Neural crest cell (in vitro differentiated cells): ENCODE data around the gene UBE3C. TPM values are rescaled to one million over a fixed set of nuclear protein-coding genes. Genes with fewer than 3 reads are reported as not detected.

Source experiments
- DNase-seq: peaks from one replicate; pipeline ENCODE4 v3.0.0; 2021; ENCODE audit warnings: low read depth, mixed read lengths, low spot score
- H3K27ac Mint-ChIP-seq: one replicate; pipeline ENCODE4 v1.8.0; 2021; ENCODE audit warnings: mild to moderate bottlenecking, mixed read lengths; ENCODE audit not compliant: unreplicated experiment
- H3K27me3 Mint-ChIP-seq: 2 replicates; pipeline ENCODE4 v1.8.0; 2021; ENCODE audit warnings: low read depth, mild to moderate bottlenecking, mixed read lengths
- H3K36me3 Mint-ChIP-seq: 2 replicates; pipeline ENCODE4 v1.8.0; 2021; ENCODE audit warnings: low read depth, mild to moderate bottlenecking, mixed read lengths
- H3K4me1 Mint-ChIP-seq: 2 replicates; pipeline ENCODE4 v1.8.0; 2021; ENCODE audit warnings: mixed read lengths
- H3K4me3 Mint-ChIP-seq: one replicate; pipeline ENCODE4 v1.8.0; 2021; ENCODE audit warnings: mild to moderate bottlenecking, mixed read lengths
- H3K9me3 Mint-ChIP-seq: 2 replicates; pipeline ENCODE4 v1.8.0; 2021; ENCODE audit warnings: mixed read lengths
- total RNA-seq: library from RNA; stranded (reverse); gene quantifications from 2 replicates; pipeline ENCODE4 v1.2.1, GENCODE V29; 2021
- TF ChIP-seq, protein P1 (sequence below): fragments of 200-600 bp; sonication (generic); conservative IDR thresholded peaks from 2 replicates; pipeline ENCODE4 v1.5.0; 2021; ENCODE audit warnings: antibody characterized with exemption, mild to moderate bottlenecking

Gene UBE3C
- total RNA-seq, 1 donor from 2014 or later: 46.8 TPM

DNA sequence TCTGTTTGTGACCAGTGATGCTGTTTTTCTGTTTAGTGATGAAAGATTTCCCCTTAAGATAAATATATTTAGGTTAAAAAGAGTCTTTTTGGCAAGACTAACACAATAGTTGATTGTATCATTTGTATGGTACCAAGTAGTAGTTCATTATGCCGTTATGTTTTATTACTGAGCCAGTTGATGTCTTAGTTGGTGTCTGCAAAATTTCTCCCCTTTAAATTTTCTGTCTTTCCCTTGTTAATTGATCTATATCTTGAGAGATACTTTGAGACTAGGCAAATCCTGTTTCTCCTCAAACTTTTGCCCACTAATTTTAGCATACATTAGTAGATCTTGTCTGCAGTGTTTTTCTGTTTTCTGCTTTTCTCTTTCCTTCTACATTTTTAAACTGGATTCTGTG is 21.7 kb downstream of the UBE3C start:
- no peaks in the 10 kb centered on the region for H3K27me3 Mint-ChIP-seq
- peaks cover 21% of the 10 kb centered on the region for H3K4me1 Mint-ChIP-seq
- TF ChIP-seq, protein P1, sequence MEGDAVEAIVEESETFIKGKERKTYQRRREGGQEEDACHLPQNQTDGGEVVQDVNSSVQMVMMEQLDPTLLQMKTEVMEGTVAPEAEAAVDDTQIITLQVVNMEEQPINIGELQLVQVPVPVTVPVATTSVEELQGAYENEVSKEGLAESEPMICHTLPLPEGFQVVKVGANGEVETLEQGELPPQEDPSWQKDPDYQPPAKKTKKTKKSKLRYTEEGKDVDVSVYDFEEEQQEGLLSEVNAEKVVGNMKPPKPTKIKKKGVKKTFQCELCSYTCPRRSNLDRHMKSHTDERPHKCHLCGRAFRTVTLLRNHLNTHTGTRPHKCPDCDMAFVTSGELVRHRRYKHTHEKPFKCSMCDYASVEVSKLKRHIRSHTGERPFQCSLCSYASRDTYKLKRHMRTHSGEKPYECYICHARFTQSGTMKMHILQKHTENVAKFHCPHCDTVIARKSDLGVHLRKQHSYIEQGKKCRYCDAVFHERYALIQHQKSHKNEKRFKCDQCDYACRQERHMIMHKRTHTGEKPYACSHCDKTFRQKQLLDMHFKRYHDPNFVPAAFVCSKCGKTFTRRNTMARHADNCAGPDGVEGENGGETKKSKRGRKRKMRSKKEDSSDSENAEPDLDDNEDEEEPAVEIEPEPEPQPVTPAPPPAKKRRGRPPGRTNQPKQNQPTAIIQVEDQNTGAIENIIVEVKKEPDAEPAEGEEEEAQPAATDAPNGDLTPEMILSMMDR: no peak
- H3K36me3 Mint-ChIP-seq: peaks cover 16% of the 10 kb centered on the region
- no peaks in the 10 kb centered on the region for H3K9me3 Mint-ChIP-seq
- DNase-seq: no peak
- H3K4me3 Mint-ChIP-seq: no peak overlapping the region
- H3K27ac Mint-ChIP-seq: no peak overlapping the region

DNA sequence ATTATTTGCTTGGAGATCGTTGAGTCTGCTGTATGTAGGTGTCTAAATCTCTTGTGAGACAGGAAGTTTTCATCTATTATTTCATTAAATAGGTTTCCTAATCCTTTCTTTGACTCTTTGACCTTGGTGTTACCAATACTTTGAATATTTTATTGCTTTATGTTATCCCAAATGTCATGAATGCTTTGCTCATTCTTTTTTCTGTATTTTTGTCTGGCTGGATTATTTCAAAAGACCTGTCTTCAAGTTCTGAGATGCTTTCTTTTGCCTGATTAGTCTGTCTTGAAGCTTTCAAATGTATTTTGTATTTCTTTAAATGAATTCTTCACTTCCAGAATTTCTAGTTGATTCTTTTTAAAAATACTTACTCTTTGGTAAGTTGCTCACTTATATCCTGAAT is 27.3 kb downstream of the UBE3C start:
- Mint-ChIP-seq H3K36me3 (peaks cover 38% of the 10 kb centered on the region), H3K27me3 (no peaks in the 10 kb centered on the region), H3K27ac (no peak overlapping the region), H3K4me3 (no peak overlapping the region), H3K9me3 (peaks cover 3% of the 10 kb centered on the region), H3K4me1 (peaks cover 4% of the 10 kb centered on the region)
- TF ChIP-seq, protein P1: no peak
- DNase-seq: no peak

DNA sequence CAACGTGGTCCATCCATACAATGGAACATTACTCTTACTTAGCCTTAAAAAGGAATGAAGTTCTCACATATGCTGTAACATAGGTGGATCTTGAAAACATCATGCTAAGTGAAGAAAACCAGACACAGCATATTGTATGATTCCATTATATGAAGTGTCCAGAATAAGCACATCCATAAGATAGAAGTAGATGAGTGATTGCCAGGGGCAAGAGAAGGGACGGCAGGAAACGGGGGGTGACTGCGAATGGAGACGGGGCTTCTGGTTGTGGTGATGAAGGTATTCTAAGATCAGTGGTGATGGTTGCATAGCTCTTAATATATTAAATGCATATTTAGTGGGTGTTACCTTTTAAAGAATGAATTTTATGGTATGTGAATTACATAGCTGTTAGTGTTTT is 29.8 kb downstream of the UBE3C start:
- Mint-ChIP-seq H3K4me1 (peaks cover 4% of the 10 kb centered on the region), H3K9me3 (peaks cover 3% of the 10 kb centered on the region), H3K36me3 (peaks cover 39% of the 10 kb centered on the region), H3K27me3 (no peaks in the 10 kb centered on the region), H3K27ac (no peak overlapping the region), H3K4me3 (no peak overlapping the region)
- no peak for DNase-seq
- TF ChIP-seq, protein P1: no peak

DNA sequence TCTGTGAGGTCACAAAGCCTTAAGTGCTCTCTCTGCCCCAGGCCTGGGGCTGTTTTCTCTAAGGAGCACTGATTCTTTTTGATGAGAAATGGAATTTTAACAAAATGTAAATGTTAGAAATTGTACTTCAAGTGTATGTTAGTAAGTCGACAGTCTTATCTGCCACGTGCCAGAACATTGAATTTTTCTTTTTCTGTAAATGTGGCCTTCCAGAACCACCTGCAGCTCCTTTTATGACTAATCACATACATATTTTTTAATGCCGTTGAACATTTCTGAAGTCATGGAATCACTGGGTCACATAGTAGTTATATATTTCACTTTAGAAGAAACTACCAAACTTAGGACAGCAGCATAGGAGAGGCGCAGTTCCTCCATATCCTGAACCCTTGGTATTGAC is 38.0 kb downstream of the UBE3C start:
- Mint-ChIP-seq H3K9me3 (no peaks in the 10 kb centered on the region), H3K4me1 (no peaks in the 10 kb centered on the region), H3K27ac (no peak overlapping the region), H3K4me3 (no peak overlapping the region), H3K36me3 (peaks cover 4% of the 10 kb centered on the region), H3K27me3 (no peaks in the 10 kb centered on the region)
- no peak for DNase-seq
- TF ChIP-seq, protein P1: no peak

DNA sequence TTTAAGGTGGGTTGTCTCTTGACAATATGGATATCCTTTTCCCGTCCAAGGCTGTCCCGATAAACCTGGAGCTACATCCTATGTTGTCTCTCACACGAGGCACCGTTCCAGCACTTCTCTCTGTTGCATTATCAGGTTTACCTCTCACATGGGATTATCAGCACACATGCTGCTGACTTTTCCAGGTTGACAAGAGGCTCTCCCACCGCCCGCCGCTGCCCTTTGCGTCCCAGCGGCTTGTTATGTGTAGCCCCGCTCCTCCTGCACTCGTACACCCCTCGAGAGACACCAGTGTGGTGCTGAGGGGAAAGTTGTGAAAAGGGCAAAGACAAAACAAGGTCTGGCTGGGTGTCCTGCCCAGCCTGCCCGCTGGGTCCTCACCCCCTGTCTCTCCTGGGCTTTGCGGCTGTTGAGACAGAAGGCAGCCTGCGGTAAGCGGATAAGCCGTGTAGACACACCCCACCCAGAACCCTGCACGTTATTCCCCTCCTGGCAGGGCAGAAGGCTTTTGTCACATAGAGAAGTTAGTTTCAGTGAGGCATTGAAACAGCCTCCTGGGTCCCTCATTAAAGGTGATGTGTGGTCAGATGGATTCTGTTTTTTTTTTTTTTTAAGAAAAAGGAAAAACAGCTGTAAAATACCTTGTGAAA is 38.7 kb downstream of the UBE3C start:
- H3K4me3 Mint-ChIP-seq: no peak overlapping the region
- H3K36me3 Mint-ChIP-seq: peaks cover 8% of the 10 kb centered on the region
- H3K9me3 Mint-ChIP-seq: no peaks in the 10 kb centered on the region
- H3K4me1 Mint-ChIP-seq: no peaks in the 10 kb centered on the region
- H3K27me3 Mint-ChIP-seq: no peaks in the 10 kb centered on the region
- DNase-seq: no peak
- H3K27ac Mint-ChIP-seq: no peak overlapping the region
- TF ChIP-seq, protein P1: no peak
